Pons (tissue), 1 donor: Measurements from ENCODE around the gene SH3YL1.

ENCODE experiments used
- DNase-seq: peaks from one replicate; pipeline ENCODE4 v3.0.0-alpha.2; 2016; ENCODE audit warnings: low spot score

The SH3YL1 gene

DNA sequence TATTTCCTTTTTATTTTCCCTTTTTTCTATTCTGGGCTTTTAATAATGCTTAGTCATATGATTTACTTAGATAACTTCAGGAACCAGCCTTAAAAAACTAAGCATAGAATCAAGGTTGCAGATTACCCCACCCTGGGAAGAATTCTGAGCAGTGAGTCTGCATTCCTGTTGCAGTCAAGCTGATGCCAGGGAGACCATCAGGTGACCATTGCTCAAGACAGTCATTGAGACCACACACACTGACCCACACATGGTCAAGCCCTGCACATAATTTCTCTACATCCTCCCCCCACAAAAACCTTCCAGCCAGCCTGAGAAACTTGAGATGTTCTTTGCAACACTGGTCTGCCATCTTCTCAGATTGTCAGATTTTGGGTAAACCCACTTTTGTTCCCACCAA lies 83.9 kb downstream of the SH3YL1 start:
- no peak for DNase-seq

DNA sequence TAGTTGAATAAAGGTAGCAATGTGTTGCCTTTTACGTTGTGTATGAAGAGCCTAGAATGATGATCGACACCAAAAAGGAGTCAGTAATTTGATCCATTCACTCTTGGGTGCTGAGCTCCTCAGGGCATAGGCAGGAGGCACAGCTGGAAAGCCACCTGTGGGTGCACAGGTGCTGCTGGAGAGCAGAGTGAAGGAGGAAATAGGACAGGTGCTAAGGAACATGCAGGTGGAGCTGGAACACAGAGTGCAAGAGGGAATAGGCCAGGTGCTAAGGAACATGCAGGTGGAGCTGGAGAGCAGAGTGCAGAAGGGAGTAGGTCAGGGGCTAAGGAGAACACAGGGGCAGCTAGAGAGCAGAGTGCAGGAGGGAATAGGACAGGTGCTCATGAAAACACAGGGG lies 86.1 kb downstream of the SH3YL1 start:
- DNase-seq, result no peak

DNA sequence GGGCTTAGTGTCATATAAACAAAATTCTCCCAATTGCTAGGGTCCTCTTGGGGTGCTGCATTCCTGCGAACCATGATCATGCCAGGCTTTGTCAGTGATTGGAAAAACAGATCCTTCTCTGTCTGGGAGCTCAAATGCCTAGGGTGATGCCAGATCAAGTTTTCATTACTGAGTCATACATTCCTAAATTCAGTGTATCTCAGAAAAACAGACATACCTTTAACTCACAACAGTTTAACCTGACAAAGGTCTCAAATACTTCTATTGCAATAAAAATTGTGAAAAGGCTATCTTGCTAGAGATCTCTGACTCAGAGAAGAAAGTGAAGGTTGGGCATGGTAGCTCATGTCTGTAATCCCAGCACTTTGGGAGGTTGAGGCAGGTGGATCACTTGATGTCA lies 86.9 kb downstream of the SH3YL1 start:
- DNase-seq, result no peak

GRCh38 chr2:175880-176820 lies 87.7 kb downstream of the SH3YL1 start:
- DNase-seq, result peak; percentile 53

DNA sequence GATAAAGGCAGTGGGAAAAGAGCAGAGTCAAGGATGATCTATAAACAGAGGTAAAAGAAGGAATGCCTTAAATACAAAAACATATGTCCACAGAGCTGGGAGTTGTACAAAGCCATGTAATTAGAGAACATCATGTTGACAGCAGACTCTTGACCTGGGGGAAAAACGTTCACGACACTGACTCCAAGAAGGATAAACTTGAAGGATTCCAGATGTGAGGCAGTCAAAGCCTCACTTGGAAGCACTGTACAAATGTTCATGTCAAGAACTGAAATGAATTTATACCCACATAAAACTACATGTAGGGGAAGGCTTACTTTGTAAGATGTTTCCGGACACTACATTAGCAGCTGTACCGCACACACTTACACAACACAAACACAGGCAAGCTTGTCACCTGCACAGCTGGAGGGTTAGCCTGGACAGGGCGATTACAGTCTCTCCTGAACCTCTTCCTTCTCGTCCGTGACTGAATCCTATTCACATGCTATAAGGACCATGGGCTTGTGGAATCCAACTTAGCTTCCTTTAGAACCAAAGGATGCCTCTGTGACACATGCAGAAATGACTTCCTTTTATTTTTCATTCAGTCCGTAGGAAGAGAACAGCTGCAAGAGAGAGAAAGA lies 88.6 kb downstream of the SH3YL1 start:
- peak; percentile 7 for DNase-seq

- peak; percentile 76 for DNase-seq
Measured at GRCh38 chr2:172120-172519, 91.7 kb downstream of the SH3YL1 start.

DNA sequence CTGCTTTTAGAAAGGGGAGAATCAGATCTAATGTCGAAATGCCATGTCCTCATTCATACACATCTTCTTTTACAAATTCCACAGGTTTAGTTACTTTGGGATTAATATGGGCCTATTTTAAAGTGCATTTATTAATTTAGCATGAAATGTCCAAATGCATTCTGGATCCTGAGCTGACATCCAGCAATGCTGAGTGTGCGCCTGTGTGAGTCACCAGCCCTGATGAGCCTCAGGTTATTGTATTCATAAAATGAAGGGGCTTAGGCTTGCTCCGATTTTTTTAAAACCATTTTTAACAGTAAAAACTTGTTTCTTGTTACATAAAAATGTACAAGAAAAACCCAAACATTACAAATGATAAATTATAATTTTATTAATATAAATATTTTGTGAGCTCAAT lies 94.1 kb downstream of the SH3YL1 start:
- no peak for DNase-seq
